ENCODE results near the gene TEX29.

GRCh38 chr13:111383591-111384440 is 63.4 kb downstream of the TEX29 start:
- TF ChIP-seq POLR2A (IDR thresholded peaks at IDR 0.05; ENCODE audit: low read depth, low read length): no peak
- no peak for TF ChIP-seq POLR2AphosphoS5 (IDR thresholded peaks at IDR 0.05; ENCODE audit: low read depth, low read length)
- no peak for TF ChIP-seq TAF1 (IDR thresholded peaks at IDR 0.05; ENCODE audit: borderline replicate concordance, low read depth, low read length)

Data from GM12892 (cell line).